ENCODE data around the gene RIMKLA. TPM values are rescaled to one million over a fixed set of nuclear protein-coding genes. Genes with fewer than 3 reads are reported as not detected.

Gene RIMKLA
- total RNA-seq, 1 donor from 2014 or later = 0.25 TPM

GRCh38 chr1:42392255-42392654 lies 11.7 kb downstream of the RIMKLA start:
- Histone ChIP-seq H3K9me3 (no peaks in the 10 kb centered on the region), H3K4me1 (peaks cover 4% of the 10 kb centered on the region), H3K4me3 (no peak overlapping the region), H3K27me3 (no peaks in the 10 kb centered on the region), H3K36me3 (no peaks in the 10 kb centered on the region), H3K27ac (no peak overlapping the region)
- DNase-seq (ENCODE audit: extremely low spot score in 2 of 2) = no peak
- intact Hi-C loops (cut with DNase I) = no loop called here
- no peak for TF ChIP-seq POLR2AphosphoS5 (IDR thresholded peaks at IDR 0.05; ENCODE audit: insufficient read depth in 1 of 2, low read depth in 1 of 2)
- TF ChIP-seq POLR2A (IDR thresholded peaks at IDR 0.05) = no peak
- TF ChIP-seq, protein P1, sequence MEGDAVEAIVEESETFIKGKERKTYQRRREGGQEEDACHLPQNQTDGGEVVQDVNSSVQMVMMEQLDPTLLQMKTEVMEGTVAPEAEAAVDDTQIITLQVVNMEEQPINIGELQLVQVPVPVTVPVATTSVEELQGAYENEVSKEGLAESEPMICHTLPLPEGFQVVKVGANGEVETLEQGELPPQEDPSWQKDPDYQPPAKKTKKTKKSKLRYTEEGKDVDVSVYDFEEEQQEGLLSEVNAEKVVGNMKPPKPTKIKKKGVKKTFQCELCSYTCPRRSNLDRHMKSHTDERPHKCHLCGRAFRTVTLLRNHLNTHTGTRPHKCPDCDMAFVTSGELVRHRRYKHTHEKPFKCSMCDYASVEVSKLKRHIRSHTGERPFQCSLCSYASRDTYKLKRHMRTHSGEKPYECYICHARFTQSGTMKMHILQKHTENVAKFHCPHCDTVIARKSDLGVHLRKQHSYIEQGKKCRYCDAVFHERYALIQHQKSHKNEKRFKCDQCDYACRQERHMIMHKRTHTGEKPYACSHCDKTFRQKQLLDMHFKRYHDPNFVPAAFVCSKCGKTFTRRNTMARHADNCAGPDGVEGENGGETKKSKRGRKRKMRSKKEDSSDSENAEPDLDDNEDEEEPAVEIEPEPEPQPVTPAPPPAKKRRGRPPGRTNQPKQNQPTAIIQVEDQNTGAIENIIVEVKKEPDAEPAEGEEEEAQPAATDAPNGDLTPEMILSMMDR (IDR thresholded peaks at IDR 0.05) = no peak

- no peak overlapping the region for H3K4me3 ChIP-seq
- no peaks in the 10 kb centered on the region for H3K36me3 ChIP-seq
- peaks cover 4% of the 10 kb centered on the region for H3K4me1 ChIP-seq
- H3K27me3 ChIP-seq = no peaks in the 10 kb centered on the region
- no peaks in the 10 kb centered on the region for H3K9me3 ChIP-seq
- no peak overlapping the region for H3K27ac ChIP-seq
- no peak for DNase-seq (ENCODE audit: extremely low spot score in 2 of 2)
- intact Hi-C loops (cut with DNase I) = no loop called here
- TF ChIP-seq, protein P1 (IDR thresholded peaks at IDR 0.05) = no peak
- TF ChIP-seq POLR2AphosphoS5 (IDR thresholded peaks at IDR 0.05; ENCODE audit: insufficient read depth in 1 of 2, low read depth in 1 of 2) (no peak), POLR2A (IDR thresholded peaks at IDR 0.05) (no peak)
Measured at GRCh38 chr1:42392967-42393848, 12.6 kb downstream of the RIMKLA start.

- intact Hi-C loops (cut with DNase I) = no loop called here
- no peaks in the 10 kb centered on the region for H3K4me1 ChIP-seq
- no peaks in the 10 kb centered on the region for H3K27me3 ChIP-seq
- no peak for TF ChIP-seq POLR2AphosphoS5 (IDR thresholded peaks at IDR 0.05; ENCODE audit: insufficient read depth in 1 of 2, low read depth in 1 of 2)
- DNase-seq (ENCODE audit: extremely low spot score in 2 of 2) = no peak
- no peaks in the 10 kb centered on the region for H3K36me3 ChIP-seq
- no peak overlapping the region for H3K27ac ChIP-seq
- no peaks in the 10 kb centered on the region for H3K9me3 ChIP-seq
- no peak overlapping the region for H3K4me3 ChIP-seq
Measured at GRCh38 chr1:42399315-42400100, 18.9 kb downstream of the RIMKLA start.

DNA sequence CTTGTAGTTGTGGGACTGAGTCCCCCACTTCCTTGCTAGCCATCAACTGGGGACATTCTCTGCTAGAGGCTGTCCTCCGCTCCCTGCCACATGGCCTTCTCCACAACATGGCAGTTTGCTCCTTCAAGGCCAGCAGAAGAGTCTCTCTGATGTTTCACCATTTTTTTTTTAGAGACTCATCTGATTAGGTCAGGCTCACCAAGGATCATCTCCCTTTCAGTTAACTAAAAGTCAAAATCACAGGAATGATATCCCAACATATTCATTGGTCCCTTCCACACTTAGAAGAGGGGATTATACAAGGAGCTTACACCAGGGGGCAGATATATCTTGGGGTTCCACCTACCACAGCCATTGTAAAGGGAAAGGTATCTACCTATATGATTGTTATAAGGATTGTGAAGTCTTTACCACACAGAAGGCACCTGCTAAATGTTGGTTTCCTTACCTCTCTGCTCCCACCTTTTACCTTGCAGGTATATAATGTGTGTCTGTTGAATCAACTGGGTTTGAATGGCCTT lies 23.3 kb downstream of the RIMKLA start:
- Histone ChIP-seq H3K4me1 (no peaks in the 10 kb centered on the region), H3K27ac (no peak overlapping the region), H3K36me3 (no peaks in the 10 kb centered on the region), H3K4me3 (no peak overlapping the region), H3K27me3 (no peaks in the 10 kb centered on the region), H3K9me3 (no peaks in the 10 kb centered on the region)
- no peak for TF ChIP-seq POLR2A (IDR thresholded peaks at IDR 0.05)
- no peak for TF ChIP-seq POLR2AphosphoS5 (IDR thresholded peaks at IDR 0.05; ENCODE audit: insufficient read depth in 1 of 2, low read depth in 1 of 2)
- TF ChIP-seq, protein P1 (IDR thresholded peaks at IDR 0.05) = no peak
- intact Hi-C loops (cut with DNase I) = no loop called here
- no peak for DNase-seq (ENCODE audit: extremely low spot score in 2 of 2)

Data from vagina (tissue), 2 donors.